HG02763 (cell line): Measurements from ENCODE around the gene AGAP2.
"Not testable (repeated sequence)": the region's sequence is repeated elsewhere in the genome, so short reads cannot be mapped to it uniquely, and the experiment has no call there.

Source experiments
- ATAC-seq: cut with Tn5 transposase; IDR thresholded peaks from one replicate; pipeline ENCODE4 v1.9.1; 2021; ENCODE audit warnings: mild to moderate bottlenecking, moderate library complexity; ENCODE audit not compliant: unreplicated experiment

The AGAP2 gene

GRCh38 chr12:57700317-57700716 lies 38.2 kb downstream of the AGAP2 start:
- no peak for ATAC-seq

- no peak for ATAC-seq
Observed at GRCh38 chr12:57698414-57698813, 40.1 kb downstream of the AGAP2 start.

GRCh38 chr12:57697076-57697475 lies 41.5 kb downstream of the AGAP2 start:
- ATAC-seq, result no peak

GRCh38 chr12:57695770-57696432 lies 42.6 kb downstream of the AGAP2 start:
- no peak for ATAC-seq

- ATAC-seq, result no peak
Observed at GRCh38 chr12:57694459-57695019, 44.0 kb downstream of the AGAP2 start.

DNA sequence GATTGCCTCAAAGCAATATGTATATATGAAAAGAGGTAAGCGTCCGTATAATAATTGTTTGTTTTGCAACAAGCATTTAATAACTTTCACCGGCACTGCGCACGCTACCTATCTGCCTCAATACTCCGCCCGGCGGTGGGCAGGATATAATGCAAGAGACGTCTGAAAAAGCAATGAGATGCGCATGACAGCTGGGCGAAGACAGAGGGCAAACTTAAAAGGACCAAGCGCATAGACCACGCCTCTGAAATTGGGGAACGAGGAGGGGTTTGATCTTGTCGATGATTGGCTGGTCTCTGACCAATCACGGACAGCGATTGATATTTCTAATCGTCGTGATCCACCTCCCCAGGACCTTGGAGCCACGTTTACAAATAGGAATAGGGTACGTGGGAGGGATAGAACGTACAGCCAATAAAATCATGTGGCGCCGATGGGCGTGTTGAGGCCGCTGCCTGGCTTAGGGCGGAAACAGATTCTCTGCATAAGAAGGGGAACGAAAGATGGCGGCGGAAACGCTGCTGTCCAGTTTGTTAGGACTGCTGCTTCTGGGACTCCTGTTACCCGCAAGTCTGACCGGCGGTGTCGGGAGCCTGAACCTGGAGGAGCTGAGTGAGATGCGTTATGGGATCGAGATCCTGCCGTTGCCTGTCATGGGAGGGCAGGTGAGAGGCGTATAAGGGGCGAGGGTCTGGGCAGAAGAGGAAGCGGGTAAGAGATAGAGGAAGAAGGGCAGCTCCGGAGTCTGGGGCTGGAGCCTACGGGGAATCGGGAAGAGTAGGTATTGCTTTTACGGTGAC lies 44.7 kb downstream of the AGAP2 start, which contains the start of gene OS9:
OS9 (plus strand) TSS at position 474 of the 800 bp plus-strand sequence; CDS start at position 504, 30 bp downstream.
- ATAC-seq, result peak; percentile 97

- ATAC-seq, result no peak
Observed at GRCh38 chr12:57693317-57693658, 45.3 kb downstream of the AGAP2 start.

DNA sequence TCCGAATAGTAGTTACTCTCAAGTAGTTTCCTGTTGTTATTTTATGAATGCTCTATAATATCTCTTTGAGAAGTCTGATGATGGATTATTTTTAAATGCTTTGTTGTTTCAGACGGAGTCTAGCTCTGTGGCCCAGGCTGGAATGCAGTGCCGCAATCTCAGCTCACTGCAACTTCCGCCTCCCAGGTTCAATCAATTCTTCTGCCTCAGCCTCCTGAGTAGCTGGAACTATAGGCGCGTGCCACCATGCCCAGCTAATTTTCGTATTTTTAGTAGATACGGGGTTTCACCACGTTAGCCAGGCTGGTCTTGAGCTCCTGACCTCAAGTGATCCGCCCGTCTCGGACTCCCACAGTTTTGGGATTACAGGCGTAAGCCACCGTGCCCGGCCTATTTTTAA lies 46.0 kb downstream of the AGAP2 start:
- no peak for ATAC-seq

- ATAC-seq, result no peak
Observed at GRCh38 chr12:57688931-57689330, 49.6 kb downstream of the AGAP2 start.

- no peak for ATAC-seq
Observed at GRCh38 chr12:57687862-57688261, 50.7 kb downstream of the AGAP2 start.

DNA sequence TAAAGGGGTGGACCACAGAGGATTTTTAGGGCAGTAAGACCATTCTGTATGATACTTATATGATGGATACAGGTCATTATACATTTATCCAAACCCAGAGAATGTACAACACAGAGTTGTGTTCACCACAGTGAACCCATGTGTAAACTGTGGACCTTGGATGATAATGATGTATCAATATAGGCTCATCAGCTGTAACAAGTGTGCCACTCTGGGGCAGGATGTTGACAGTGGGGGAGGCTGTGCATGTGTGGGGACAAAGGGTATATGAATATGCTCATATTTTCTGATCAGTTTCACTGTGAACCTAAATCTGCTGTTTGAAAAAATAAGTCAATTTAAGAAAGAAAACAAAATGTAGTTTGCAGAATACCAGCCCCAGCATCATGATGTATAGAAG lies 58.8 kb downstream of the AGAP2 start:
- ATAC-seq, result no peak

- not testable (repeated sequence) for ATAC-seq
Observed at GRCh38 chr12:57677947-57678346, 60.6 kb downstream of the AGAP2 start.

DNA sequence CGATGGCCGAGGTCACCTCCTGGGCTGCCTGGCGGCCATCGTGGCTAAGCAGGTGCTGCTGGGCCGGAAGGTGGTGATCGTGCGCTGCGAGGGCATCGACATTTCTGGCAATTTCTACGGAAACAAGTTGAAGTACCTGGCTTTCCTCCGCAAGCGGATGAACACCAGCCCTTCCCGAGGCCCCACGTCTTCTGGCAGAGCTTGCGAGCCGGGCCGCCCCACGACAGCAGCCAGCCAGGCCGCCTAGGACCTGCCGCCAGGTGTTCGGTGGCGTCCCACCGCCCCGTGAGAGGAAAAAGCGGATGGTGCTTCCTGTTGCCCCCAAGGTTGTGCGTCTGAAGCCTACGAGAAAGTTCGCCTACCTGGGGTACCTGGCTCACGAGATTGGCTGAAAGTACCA lies 63.9 kb downstream of the AGAP2 start:
- no peak for ATAC-seq
